ENCODE results near the gene ANKRD33B. TPM values are rescaled to one million over a fixed set of nuclear protein-coding genes. Genes with fewer than 3 reads are reported as not detected.
"Not testable (repeated sequence)": the region's sequence is repeated elsewhere in the genome, so short reads cannot be mapped to it uniquely, and the experiment has no call there.

Gene ANKRD33B
- total and polyA plus RNA-seq, 7 experiments from 2014 or later, result 0.20 to 10.1 (median 0.75) TPM; not detected in 1

- intact Hi-C loops (cut with micrococcal nuclease), result loop anchor here in 1 of 2 donors (5.0 kb wide), 1 partner anchor 39 kb away; no protein-coding TSS in a partner anchor
- no peaks in the 10 kb centered on the region for H3K9me3 ChIP-seq (ENCODE audit: control insufficient read depth in 2 of 3, low read length in 3 of 3)
- peaks cover 0 to 23% (median 0%) of the 10 kb centered on the region in 5 donors for H3K36me3 Mint-ChIP-seq
- ChIA-PET POLR2A (no interaction called here), CTCF (no interaction called here)
- no peak overlapping the region for H3K27ac ChIP-seq (ENCODE audit: low read depth, low read length)
- peaks cover 11 to 52% (median 27%) of the 10 kb centered on the region in 7 donors for H3K4me1 Mint-ChIP-seq
- ATAC-seq (no peak), DNase-seq (no peak)
- no peak overlapping the region for H3K4me3 Mint-ChIP-seq
- no peaks in the 10 kb centered on the region for H3K36me3 ChIP-seq (ENCODE audit: control insufficient read depth in 2 of 3, insufficient read depth in 3 of 3, low read length in 3 of 3)
- no peak overlapping the region for H3K4me3 ChIP-seq (ENCODE audit: low read length)
- no peaks in the 10 kb centered on the region for H3K27me3 Mint-ChIP-seq
- H3K4me1 ChIP-seq (ENCODE audit: control insufficient read depth in 2 of 2, insufficient read depth in 2 of 2, low read length in 2 of 2), result peaks cover 6 to 26% of the 10 kb centered on the region in 2 donors
- peak overlapping the region in 4 of 9 donors; percentile 16 to 72 (median 52) for H3K27ac Mint-ChIP-seq
- H3K9me3 Mint-ChIP-seq, result peaks cover 0 to 12% (median 3%) of the 10 kb centered on the region in 11 donors
- no peaks in the 10 kb centered on the region for H3K27me3 ChIP-seq (ENCODE audit: control insufficient read depth in 2 of 2, insufficient read depth in 2 of 2, low read length in 2 of 2)
Observed at GRCh38 chr5:10636363-10637142, 72.7 kb downstream of the ANKRD33B start.

GRCh38 chr5:10637944-10638343 is 74.1 kb downstream of the ANKRD33B start:
- Mint-ChIP-seq H3K27me3 (peaks cover 0 to 5% (median 0%) of the 10 kb centered on the region in 5 donors), H3K9me3 (peaks cover 0 to 12% (median 3%) of the 10 kb centered on the region in 11 donors), H3K36me3 (peaks cover 0 to 26% (median 0%) of the 10 kb centered on the region in 5 donors), H3K27ac (peak overlapping the region in 1 of 9 donors; percentile 56), H3K4me1 (peaks cover 15 to 45% (median 26%) of the 10 kb centered on the region in 7 donors), H3K4me3 (no peak overlapping the region)
- Histone ChIP-seq H3K4me3 (ENCODE audit: low read length) (no peak overlapping the region), H3K27me3 (ENCODE audit: control insufficient read depth in 2 of 2, insufficient read depth in 2 of 2, low read length in 2 of 2) (no peaks in the 10 kb centered on the region), H3K9me3 (ENCODE audit: control insufficient read depth in 2 of 3, low read length in 3 of 3) (no peaks in the 10 kb centered on the region), H3K4me1 (ENCODE audit: control insufficient read depth in 2 of 2, insufficient read depth in 2 of 2, low read length in 2 of 2) (peaks cover 6 to 21% of the 10 kb centered on the region in 2 donors), H3K36me3 (ENCODE audit: control insufficient read depth in 2 of 3, insufficient read depth in 3 of 3, low read length in 3 of 3) (no peaks in the 10 kb centered on the region), H3K27ac (ENCODE audit: low read depth, low read length) (no peak overlapping the region)
- ATAC-seq (no peak), DNase-seq (no peak)
- ChIA-PET CTCF (no interaction called here), POLR2A (no interaction called here)
- intact Hi-C loops (cut with micrococcal nuclease), result loop anchor here in 1 of 2 donors (5.0 kb wide), 1 partner anchor 41 kb away; no protein-coding TSS in a partner anchor

DNA sequence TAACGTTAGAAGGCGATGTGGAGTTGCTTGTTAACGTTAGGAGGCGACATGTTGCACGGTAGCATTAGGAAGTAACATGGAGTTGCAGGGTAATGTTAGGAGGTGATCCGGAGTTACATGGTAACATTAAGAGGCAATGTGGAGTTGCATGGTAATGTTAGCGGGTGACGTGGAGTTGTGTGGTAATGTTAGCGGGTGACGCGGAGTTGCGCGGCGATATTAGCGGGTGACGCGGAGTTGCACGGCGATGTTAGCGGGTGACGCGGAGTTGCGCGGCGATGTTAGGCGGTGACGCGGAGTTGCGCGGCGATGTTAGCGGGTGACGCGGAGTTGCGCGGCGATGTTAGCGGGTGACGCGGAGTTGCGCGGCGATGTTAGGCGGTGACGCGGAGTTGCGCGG is 74.9 kb downstream of the ANKRD33B start:
- CTCF ChIA-PET; H3K4me3 ChIP-seq (ENCODE audit: low read length); H3K4me3 Mint-ChIP-seq; H3K27me3 ChIP-seq (ENCODE audit: control insufficient read depth in 2 of 2, insufficient read depth in 2 of 2, low read length in 2 of 2); H3K27ac ChIP-seq (ENCODE audit: low read depth, low read length); ATAC-seq; H3K36me3 ChIP-seq (ENCODE audit: control insufficient read depth in 2 of 3, insufficient read depth in 3 of 3, low read length in 3 of 3); POLR2A ChIA-PET; H3K9me3 ChIP-seq (ENCODE audit: control insufficient read depth in 2 of 3, low read length in 3 of 3); DNase-seq; H3K27me3 Mint-ChIP-seq: not testable (repeated sequence)
- peak overlapping the region in 3 of 9 donors; percentile 4 to 56 (median 16) for H3K27ac Mint-ChIP-seq
- H3K9me3 Mint-ChIP-seq, result peaks cover 0 to 12% (median 3%) of the 10 kb centered on the region in 11 donors
- H3K4me1 Mint-ChIP-seq, result peaks cover 9 to 39% (median 20%) of the 10 kb centered on the region in 7 donors
- H3K4me1 ChIP-seq (ENCODE audit: control insufficient read depth in 2 of 2, insufficient read depth in 2 of 2, low read length in 2 of 2), result peaks cover under 1 to 15% of the 10 kb centered on the region in 2 donors
- intact Hi-C loops (cut with micrococcal nuclease), result loop anchor here in 1 of 2 donors (5.0 kb wide), 1 partner anchor 41 kb away; no protein-coding TSS in a partner anchor
- H3K36me3 Mint-ChIP-seq, result peaks cover 0 to 23% (median 0%) of the 10 kb centered on the region in 5 donors

DNA sequence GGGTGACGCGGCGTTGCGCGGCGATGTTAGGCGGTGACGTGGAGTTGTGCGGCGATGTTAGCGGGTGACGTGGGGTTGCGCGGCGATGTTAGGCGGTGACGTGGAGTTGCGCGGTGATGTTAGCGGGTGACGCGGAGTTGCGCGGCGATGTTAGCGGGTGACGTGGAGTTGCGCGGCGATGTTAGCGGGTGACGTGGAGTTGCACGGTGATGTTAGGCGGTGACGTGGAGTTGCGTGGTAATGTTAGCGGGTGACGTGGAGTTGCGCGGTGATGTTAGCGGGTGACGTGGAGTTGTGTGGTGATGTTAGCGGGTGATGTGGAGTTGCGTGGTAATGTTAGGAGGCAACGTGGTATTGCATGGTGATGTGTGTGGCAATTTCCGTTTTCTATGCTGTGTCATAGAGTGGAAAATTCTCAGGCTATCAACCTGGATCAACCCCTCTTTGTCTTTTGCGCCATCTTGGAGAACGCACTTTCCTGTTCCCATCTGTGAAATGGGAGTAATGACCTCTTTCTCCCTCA is 76.0 kb downstream of the ANKRD33B start:
- Mint-ChIP-seq H3K27ac (peak overlapping the region in 2 of 9 donors; percentile 17 to 26), H3K27me3 (peaks cover 0 to 10% (median 4%) of the 10 kb centered on the region in 5 donors), H3K36me3 (peaks cover 0 to 23% (median 3%) of the 10 kb centered on the region in 5 donors), H3K9me3 (peaks cover 0 to 12% (median 3%) of the 10 kb centered on the region in 11 donors), H3K4me1 (peaks cover 7 to 38% (median 11%) of the 10 kb centered on the region in 7 donors), H3K4me3 (no peak overlapping the region)
- no peak overlapping the region for H3K4me3 ChIP-seq (ENCODE audit: low read length)
- POLR2A ChIA-PET, result no interaction called here
- CTCF ChIA-PET, result no interaction called here
- H3K36me3 ChIP-seq (ENCODE audit: control insufficient read depth in 2 of 3, insufficient read depth in 3 of 3, low read length in 3 of 3), result no peaks in the 10 kb centered on the region
- no peaks in the 10 kb centered on the region for H3K27me3 ChIP-seq (ENCODE audit: control insufficient read depth in 2 of 2, insufficient read depth in 2 of 2, low read length in 2 of 2)
- H3K9me3 ChIP-seq (ENCODE audit: control insufficient read depth in 2 of 3, low read length in 3 of 3), result no peaks in the 10 kb centered on the region
- DNase-seq (no peak), ATAC-seq (no peak)
- no peak overlapping the region for H3K27ac ChIP-seq (ENCODE audit: low read depth, low read length)
- peaks cover 0 to 7% of the 10 kb centered on the region in 2 donors for H3K4me1 ChIP-seq (ENCODE audit: control insufficient read depth in 2 of 2, insufficient read depth in 2 of 2, low read length in 2 of 2)
- intact Hi-C loops (cut with micrococcal nuclease), result loop anchor here in 1 of 2 donors (5.0 kb wide), 1 partner anchor 43 kb away; no protein-coding TSS in a partner anchor

DNA sequence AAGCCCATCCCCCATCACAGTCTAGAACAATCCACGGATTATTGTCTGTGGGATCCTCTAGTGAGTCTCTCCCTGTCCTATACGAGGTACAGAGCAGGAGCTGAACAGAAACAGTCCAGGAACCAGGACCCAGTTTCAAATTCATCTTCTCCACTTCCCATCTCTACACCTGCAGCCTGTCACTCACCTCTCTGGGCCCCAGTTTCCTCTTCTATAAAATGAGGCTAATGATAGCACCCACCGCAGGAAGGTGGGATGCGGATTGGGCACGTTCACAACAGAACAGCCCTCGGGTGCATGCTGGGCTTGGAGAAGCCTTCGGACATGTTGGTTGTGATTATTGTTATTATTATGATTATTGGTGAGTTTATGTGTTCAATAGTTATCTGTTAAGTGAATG is 78.5 kb downstream of the ANKRD33B start:
- ChIA-PET POLR2A (no interaction called here), CTCF (no interaction called here)
- H3K4me3 Mint-ChIP-seq, result no peak overlapping the region
- H3K27me3 Mint-ChIP-seq, result peaks cover 0 to 13% (median 4%) of the 10 kb centered on the region in 5 donors
- peaks cover 0 to 22% (median 4%) of the 10 kb centered on the region in 7 donors for H3K4me1 Mint-ChIP-seq
- peaks cover 0 to 12% (median 3%) of the 10 kb centered on the region in 11 donors for H3K9me3 Mint-ChIP-seq
- Histone ChIP-seq H3K9me3 (ENCODE audit: control insufficient read depth in 2 of 3, low read length in 3 of 3) (no peaks in the 10 kb centered on the region), H3K4me1 (ENCODE audit: control insufficient read depth in 2 of 2, insufficient read depth in 2 of 2, low read length in 2 of 2) (no peaks in the 10 kb centered on the region), H3K27me3 (ENCODE audit: control insufficient read depth in 2 of 2, insufficient read depth in 2 of 2, low read length in 2 of 2) (no peaks in the 10 kb centered on the region), H3K4me3 (ENCODE audit: low read length) (no peak overlapping the region), H3K27ac (ENCODE audit: low read depth, low read length) (no peak overlapping the region), H3K36me3 (ENCODE audit: control insufficient read depth in 2 of 3, insufficient read depth in 3 of 3, low read length in 3 of 3) (no peaks in the 10 kb centered on the region)
- intact Hi-C loops (cut with micrococcal nuclease), result no loop called here
- peaks cover 0 to 19% (median 3%) of the 10 kb centered on the region in 5 donors for H3K36me3 Mint-ChIP-seq
- ATAC-seq (no peak), DNase-seq (no peak)
- H3K27ac Mint-ChIP-seq, result no peak overlapping the region

DNA sequence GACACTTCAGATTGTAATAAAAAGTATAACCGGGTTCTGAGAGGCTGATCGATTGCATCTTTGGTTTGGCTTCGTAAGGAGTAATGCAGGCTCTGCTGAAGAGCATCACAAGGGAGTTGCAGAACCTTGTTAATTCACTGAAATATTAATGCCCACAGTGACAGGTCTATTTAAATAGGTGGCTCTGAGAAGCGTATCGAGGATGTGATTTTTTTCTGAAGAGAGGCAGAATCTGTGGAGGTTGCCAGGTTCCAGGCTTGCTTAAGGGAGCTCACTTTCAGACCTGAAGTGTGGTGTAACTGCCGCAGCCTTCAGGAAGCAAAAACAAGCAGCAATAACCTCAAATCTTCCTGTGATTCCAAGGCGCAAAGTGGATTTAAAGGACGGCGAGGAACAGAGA is 80.3 kb downstream of the ANKRD33B start:
- ATAC-seq (no peak), DNase-seq (no peak)
- Histone ChIP-seq H3K9me3 (ENCODE audit: control insufficient read depth in 2 of 3, low read length in 3 of 3) (no peaks in the 10 kb centered on the region), H3K27ac (ENCODE audit: low read depth, low read length) (no peak overlapping the region), H3K4me1 (ENCODE audit: control insufficient read depth in 2 of 2, insufficient read depth in 2 of 2, low read length in 2 of 2) (no peaks in the 10 kb centered on the region), H3K27me3 (ENCODE audit: control insufficient read depth in 2 of 2, insufficient read depth in 2 of 2, low read length in 2 of 2) (no peaks in the 10 kb centered on the region), H3K4me3 (ENCODE audit: low read length) (no peak overlapping the region), H3K36me3 (ENCODE audit: control insufficient read depth in 2 of 3, insufficient read depth in 3 of 3, low read length in 3 of 3) (no peaks in the 10 kb centered on the region)
- peaks cover 0 to 11% (median 3%) of the 10 kb centered on the region in 5 donors for H3K36me3 Mint-ChIP-seq
- no peak overlapping the region for H3K4me3 Mint-ChIP-seq
- no peak overlapping the region for H3K27ac Mint-ChIP-seq
- peaks cover 0 to 6% (median 0%) of the 10 kb centered on the region in 11 donors for H3K9me3 Mint-ChIP-seq
- H3K27me3 Mint-ChIP-seq, result peaks cover 0 to 13% (median 4%) of the 10 kb centered on the region in 5 donors
- CTCF ChIA-PET, result interaction anchor here (0.8 kb wide), 1 partner anchor 17 kb away, joined by 3 read pairs; no protein-coding TSS in a partner anchor
- POLR2A ChIA-PET, result interaction anchor here (0.9 kb wide), 1 partner anchor 65 kb away, joined by 4 read pairs; no protein-coding TSS in a partner anchor
- H3K4me1 Mint-ChIP-seq, result peaks cover 0 to 22% (median 4%) of the 10 kb centered on the region in 7 donors
- intact Hi-C loops (cut with micrococcal nuclease), result no loop called here

Measured in naive thymus-derived CD4-positive, alpha-beta T cell (primary cell).